Inflammatory macrophage (primary cell): ENCODE results near the gene PFDN2.
A peak's percentile ranks its signal among the peaks of the same experiment; 100 is the strongest.

ENCODE experiments used
- DNase-seq, 2 donors: peaks; one replicate each; pipeline ENCODE4 v3.0.0-alpha.2; 2020 to 2022
- total RNA-seq, 18 experiments: gene quantifications; one replicate each; lab custom pipeline; 2026; ENCODE audit warnings: mixed read lengths in 6 of 18, inconsistent platforms in 2 of 18; lab: John Stamatoyannopoulos, UW

The PFDN2 gene, protein sequence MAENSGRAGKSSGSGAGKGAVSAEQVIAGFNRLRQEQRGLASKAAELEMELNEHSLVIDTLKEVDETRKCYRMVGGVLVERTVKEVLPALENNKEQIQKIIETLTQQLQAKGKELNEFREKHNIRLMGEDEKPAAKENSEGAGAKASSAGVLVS
- 8.1 to 20.9 (median 16.3) reads per million in 18 experiments for total RNA-seq

DNA sequence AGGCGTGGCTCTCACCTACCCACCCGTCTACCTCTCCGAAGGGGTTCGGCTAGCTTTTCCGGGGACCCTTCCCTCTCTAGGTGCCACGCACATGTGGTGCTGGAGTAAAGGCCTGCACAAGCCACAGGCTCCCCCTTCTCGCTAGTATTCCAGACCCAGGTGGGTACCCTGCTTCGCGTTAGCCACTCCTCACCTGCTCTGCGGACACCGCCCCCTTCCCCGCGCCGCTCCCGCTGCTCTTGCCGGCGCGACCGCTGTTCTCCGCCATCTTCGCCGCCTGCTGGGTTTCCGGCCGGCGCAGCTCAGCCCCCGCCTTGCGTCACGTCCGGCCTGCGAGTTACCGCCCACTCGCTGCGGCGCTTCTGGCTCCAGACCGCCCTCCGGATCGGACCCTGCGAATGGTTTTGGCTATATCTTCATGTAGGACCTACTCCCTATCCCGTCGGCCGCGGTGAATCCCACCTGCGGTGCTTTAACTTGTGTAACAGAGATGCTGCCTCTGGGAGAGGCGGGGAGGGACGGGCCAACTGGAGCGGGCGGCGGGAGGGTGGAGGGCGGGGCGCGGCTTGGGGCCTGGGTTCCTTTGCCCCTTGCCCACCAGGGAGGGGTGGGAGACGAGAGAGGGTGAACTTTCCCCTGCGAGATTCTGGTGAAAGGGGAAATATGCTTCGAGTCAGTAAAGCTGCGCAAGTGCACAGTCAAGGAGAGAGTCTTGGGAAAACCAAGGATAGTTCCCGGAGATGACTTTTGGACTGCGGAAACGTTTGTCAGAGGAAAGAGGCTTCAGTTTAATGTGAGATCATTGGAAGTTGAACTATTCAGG lies at the start of gene PFDN2, which contains the start of gene NIT1:
Gene PFDN2, minus strand, starts transcription at position 279 of the 823 bp plus-strand sequence. Its CDS starts 11 bp downstream, at position 268.
Gene NIT1, plus strand, starts transcription at position 347 of the 823 bp plus-strand sequence. Its CDS starts 72 bp downstream, at position 419.
- peak; percentile 79 to 90 for DNase-seq

DNA sequence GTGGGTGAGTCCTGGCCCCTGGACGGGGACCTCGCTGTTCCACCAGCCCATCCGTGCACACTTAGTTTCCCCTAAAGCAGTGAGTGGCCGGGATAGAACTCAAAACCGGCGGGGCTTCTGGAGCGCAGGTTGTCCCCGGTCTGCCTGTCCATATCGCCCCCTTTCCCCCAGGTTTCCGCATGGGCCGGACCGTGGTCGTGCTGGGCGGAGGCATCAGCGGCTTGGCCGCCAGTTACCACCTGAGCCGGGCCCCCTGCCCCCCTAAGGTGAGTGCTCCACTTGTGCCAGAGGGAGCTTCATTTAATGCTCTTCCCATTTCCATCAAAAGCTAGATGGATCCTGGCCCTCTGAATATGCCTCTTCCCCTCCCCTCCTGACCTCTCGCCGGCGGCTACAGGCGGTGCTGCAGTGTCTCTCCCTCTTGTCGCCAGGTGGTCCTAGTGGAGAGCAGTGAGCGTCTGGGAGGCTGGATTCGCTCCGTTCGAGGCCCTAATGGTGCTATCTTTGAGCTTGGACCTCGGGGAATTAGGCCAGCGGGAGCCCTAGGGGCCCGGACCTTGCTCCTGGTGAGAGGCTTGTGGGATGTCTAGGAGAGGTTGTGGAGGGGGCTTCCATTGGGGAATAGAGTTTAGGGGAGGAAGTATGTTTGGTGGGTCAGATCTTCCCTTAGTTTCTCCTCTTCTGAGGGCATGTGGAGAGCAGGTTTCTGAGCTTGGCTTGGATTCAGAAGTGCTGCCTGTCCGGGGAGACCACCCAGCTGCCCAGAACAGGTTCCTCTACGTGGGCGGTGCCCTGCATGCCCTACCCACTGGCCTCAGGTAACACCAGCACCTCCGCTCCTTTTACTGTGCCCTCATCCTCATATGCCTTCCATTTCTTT lies 49.1 kb upstream of the PFDN2 start:
- no peak for DNase-seq

DNA sequence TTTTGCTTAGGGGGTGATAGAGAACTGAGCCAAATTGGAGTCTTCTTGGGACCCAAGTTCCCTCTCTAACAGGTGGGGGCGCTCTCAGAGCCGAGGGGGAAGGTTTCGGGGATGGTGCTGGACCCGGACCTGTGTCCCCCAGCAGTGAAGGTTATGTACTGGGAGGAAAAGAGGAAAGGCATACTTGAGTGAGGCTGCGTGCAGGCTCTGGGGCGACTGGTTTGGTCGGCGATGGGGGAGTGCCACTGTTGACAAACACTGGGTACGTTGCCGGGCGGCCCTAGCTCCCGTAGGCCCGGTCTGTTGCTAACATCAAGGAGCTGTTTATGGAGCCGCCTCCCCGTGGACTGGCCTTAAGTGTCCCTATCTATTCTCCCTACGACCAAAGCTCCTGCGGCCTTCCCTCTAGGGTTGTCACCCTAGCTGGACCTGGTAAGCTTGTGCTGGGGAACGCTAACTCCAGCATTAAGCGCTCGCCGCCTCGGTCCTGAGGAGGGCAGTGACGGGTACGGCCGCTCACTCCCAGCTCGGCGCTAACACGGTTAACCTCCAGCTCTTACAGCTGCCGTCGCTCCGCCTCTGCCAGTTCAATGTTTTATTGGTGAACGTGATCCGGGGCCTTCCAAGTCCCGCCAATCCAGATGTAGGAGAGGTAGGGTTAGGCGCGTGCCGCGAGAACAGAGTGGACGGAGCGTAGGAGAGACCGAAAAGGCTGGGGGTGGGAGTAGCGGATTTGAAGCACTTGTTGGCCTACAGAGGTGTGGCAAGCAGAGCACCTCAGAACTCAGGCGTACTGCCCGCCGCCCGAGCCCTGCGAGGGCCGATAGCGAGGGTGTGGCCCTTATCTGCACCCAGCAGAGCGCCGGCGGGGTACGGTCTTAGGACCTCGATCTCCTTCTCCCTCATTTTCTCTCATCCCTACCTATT lies 48.2 kb upstream of the PFDN2 start, which contains the start of gene PPOX:
Gene PPOX, plus strand, starts transcription at position 685 of the 927 bp plus-strand sequence. CDS start 422 bp downstream, outside the sequence.
- peak; percentile 97 for DNase-seq

DNA sequence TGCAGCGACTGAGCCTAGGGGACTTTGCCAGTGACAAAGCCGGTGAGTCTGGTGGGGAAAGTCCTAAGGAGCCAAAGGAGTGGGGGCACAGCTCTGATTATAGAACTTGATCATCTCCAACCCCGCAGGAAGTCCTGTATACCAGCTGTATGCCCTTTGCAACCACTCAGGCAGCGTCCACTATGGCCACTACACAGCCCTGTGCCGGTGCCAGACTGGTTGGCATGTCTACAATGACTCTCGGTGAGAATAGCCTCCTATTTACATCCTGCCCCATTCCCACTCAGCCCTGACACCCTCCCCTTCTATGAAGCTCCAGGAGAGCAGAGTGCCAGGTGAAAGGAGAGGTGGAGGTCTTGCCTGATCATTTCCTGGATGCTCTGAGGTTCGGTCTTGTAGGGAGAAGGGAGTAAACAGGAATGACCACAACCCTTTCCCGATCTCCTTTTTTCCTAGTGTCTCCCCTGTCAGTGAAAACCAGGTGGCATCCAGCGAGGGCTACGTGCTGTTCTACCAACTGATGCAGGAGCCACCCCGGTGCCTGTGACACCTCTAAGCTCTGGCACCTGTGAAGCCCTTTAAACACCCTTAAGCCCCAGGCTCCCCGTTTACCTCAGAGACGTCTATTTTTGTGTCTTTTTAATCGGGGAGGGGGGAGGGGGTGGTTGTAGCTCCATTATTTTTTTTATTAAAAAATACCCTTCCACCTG lies 47.2 kb upstream of the PFDN2 start:
- DNase-seq = no peak

DNA sequence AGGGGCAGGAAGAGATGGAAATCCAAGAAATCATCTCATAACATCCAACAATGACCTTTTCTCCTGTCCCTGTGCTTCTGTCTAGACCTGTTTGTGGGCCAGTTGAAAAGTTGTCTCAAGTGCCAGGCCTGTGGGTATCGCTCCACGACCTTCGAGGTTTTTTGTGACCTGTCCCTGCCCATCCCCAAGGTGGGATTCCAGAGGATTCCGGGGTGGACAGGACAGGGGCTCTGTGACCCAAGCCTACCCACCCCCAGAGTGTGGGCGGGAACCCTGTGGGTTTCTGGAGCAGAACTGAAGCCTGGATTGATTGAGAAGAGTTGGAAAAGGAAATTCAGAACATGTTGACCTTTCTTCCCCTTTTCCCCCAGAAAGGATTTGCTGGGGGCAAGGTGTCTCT lies 46.0 kb upstream of the PFDN2 start:
- no peak for DNase-seq

DNA sequence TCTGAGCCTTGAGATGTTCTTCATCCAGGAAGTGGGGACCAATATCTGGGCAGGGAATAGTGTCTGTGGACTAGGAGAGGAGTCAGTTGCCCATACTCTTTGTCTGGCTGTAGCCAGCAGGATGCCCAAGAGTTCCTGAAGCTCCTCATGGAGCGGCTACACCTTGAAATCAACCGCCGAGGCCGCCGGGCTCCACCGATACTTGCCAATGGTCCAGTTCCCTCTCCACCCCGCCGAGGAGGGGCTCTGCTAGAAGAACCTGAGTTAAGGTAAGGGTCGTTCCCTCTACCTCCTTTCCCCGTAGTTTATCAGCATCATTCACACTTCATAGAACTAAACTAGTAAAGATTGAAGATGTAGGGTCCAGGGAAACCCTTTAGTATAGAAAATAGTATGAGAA lies 45.0 kb upstream of the PFDN2 start:
- no peak for DNase-seq

DNA sequence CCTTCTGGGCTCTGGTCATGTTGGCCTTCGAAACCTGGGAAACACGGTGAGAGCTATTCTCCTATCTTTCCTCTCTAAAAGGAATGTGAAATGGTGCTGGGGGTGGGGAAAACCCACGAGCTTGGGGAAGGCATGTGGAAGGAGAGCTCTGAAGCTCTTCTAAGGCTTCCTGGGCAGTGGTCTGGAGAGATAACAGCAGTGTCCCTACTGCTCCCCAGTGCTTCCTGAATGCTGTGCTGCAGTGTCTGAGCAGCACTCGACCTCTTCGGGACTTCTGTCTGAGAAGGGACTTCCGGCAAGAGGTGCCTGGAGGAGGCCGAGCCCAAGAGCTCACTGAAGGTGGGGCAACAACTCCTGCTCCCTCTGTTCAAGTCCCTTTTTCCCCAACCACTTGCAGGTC lies 44.2 kb upstream of the PFDN2 start:
- DNase-seq = no peak

DNA sequence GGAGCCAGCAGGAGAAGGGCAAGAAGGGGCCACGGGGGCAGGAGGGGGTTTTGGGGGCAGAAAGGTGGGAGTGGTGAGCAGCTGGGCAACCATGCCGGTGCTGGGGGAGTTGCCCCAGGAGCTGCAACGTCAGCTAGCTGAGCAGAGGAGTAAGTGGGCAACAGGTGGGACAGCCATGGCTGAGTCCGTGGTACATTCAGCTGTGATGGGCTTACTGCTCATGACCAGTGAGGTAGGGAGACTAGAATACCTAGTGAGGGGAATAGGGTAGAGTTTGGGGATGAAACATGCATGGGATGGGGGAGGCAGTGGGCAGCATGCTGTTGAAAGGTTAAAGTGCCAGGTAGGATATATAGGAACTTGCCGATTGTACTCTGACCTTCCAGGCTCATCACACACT lies 43.8 kb upstream of the PFDN2 start:
- no peak for DNase-seq

DNA sequence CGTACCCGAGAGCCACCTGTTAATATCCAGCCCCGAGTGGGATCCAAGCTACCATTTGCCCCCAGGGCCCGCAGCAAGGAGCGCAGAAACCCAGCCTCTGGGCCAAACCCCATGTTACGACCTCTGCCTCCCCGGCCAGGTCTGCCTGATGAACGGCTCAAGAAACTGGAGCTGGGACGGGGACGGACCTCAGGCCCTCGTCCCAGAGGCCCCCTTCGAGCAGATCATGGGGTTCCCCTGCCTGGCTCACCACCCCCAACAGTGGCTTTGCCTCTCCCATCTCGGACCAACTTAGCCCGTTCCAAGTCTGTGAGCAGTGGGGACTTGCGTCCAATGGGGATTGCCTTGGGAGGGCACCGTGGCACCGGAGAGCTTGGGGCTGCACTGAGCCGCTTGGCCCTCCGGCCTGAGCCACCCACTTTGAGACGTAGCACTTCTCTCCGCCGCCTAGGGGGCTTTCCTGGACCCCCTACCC lies 42.9 kb upstream of the PFDN2 start:
- DNase-seq = no peak

DNA sequence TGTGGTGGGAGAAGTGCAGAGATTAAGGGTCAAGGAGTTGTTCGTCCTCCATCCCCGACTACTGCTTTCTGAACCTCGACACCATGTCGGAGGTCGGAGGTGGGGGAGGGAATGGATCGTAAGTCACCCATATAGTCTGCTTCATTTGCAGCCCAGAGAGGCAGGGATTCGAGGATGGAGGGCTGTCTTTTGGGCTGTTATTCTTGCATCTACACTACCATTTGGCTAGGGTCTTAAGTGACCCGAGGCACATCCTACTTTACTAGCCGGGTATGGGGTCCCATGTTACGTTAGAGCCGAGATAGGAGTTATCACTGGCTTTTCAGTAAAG lies 42.0 kb upstream of the PFDN2 start:
- no peak for DNase-seq

DNA sequence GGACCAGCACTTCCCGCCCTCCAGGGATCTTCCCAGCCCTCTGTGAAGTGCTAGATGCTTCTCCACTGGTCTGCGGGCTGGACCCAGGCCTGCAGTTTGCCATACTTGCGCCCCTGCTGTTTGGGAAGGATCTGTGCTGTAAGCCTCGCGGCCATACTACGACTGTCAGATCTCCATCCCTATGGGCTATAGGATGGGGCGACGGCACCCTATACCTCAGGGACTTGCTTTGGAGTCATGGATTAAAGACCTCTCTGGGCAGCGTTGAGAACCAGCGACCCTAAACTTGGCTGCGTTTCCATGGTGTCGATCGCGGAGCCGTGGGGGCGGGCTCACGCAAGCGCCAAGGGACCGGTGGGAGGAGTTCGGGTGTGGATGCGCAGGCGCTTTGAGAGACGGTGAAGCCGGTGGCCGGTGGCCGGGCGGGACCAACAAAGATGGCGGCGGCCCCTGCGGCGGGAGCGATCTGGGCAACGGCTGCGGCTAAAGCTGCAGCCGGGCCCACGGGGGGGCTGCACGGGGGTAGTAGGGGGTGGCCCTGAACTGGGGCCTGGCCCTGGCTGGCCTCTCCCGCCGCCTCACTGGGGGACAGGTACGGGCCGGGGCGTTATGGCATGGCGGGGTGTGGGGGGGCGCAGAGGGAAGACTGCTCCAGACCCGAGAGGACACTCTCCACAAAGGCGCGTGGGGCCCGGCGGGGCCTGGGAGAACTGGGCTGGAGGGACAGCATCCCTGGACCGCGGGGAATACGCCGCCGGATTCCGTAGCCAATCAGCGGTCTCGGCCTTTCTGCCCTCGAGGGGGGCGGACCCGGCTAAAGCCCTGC lies 41.5 kb upstream of the PFDN2 start, which contains the start of gene USP21:
Gene USP21, plus strand, starts transcription at position 414 of the 826 bp plus-strand sequence. CDS start 1,141 bp downstream, outside the sequence.
- peak; percentile 86 to 92 for DNase-seq

DNA sequence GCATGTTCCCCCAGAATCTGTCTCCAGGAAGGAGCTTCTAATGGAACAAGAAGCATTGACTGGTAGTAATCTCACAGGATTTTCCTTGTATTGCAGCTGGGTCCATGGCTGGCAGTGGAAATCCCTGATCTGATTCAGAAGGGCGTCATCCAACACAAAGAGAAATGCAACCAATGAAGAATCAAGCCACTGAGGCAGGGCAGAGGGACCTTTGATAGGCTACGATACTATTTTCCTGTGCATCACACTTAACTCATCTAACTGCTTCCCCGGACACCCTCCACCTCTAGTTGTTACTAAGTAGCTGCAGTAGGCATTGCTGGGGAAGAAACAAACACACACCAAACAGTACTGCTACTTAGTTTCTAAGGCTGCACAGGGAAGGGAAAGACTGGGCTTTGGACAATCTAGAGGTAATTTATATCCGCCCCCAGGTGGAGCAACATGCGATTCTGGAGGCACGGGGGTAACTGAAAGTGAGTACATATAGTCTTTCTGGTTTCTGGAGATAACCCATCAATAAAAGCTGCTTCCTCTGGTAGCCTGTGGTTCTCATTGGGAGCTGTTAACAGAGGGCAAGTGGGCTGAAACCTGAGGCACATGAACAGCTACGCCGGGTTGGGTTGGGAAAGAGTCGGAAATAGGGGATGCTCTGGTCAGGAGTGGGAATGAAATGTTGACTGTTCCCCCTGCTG lies 40.6 kb upstream of the PFDN2 start:
- DNase-seq = no peak

DNA sequence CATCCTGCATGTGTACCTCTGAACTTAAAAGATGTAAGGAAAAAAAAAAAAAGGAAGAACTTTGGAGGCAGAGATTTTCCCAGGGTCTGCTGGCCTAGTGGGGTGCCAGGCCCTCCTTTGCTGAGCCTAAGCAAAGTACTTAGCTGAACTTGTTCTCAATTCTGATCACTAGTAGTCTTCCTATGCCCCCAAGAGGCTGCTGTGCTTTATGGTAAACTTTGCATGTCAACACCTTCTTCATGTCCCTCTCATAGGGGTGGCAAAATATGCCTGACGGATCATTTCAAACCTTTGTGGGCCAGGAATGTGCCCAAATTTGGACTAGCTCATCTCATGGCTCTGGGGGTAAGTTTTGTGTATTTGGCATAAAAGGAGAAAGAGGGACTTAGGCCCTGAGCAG lies 40.0 kb upstream of the PFDN2 start:
- no peak for DNase-seq

DNA sequence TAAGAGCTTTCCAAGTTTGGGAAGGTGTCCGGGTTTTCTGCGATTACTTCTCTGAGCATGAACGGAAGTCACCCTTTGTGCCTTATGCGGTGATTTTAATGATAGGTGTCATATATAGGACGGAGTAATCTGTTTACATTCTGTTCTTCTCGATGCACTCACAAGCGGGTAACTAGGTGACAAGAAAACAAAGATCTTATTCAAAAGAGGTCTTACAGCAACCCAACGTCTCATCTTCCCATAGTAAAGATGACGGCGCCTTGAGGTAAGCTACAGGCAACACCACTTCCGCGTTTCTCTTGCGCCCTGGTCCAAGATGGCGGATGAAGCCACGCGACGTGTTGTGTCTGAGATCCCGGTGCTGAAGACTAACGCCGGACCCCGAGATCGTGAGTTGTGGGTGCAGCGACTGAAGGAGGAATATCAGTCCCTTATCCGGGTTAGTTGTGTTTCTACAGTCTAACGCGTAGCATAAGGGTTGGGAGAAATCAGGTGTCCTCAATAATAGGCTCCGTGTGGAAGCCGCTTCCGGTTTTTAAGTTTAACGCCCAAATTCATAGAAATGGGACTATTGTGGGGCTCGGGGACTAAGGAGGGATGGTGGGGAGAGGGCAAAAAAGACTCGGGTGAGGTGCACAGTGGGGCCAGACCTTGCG lies 36.0 kb upstream of the PFDN2 start, which contains the start of gene UFC1:
Gene UFC1, plus strand, starts transcription at position 297 of the 656 bp plus-strand sequence. Its CDS starts 20 bp downstream, at position 317.
- peak; percentile 85 to 90 for DNase-seq

DNA sequence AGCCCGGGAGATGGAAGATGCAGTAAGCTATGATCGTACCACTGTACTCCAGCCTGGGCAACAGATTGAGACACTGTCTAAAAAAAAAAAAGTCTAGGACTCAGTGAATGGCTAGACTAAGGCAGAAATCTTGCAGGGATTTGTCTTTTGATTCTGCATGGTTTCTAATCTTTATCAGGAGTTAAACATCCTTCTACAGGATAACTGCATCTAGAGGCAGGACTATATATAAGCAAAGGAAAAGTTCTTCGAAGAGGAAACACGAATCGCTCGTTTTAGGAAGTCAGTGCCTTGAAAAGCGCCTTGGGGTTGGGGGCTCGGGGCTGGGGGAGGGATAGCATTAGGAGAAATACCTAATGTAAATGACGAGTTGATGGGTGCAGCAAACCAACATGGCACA lies 35.3 kb upstream of the PFDN2 start:
- DNase-seq = no peak

DNA sequence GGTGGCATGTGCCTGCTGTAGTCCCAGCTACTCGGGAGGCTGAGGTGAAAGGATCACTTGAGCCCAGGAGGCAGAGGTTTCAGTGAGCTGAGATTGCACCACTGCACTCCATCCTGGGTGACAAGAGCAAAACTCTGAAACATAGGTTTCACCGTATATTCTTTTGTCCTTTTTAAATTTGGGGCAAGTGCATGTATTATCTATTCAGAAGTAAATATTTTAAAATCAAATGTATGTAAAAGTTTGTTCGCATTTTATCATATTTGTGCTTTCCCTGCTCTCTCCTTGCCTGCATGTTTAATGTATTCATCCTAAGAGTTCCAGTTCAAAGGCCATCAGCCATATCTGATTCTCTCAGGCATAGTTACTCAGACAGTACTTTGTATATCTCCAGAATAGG lies 28.0 kb upstream of the PFDN2 start:
- no peak for DNase-seq

DNA sequence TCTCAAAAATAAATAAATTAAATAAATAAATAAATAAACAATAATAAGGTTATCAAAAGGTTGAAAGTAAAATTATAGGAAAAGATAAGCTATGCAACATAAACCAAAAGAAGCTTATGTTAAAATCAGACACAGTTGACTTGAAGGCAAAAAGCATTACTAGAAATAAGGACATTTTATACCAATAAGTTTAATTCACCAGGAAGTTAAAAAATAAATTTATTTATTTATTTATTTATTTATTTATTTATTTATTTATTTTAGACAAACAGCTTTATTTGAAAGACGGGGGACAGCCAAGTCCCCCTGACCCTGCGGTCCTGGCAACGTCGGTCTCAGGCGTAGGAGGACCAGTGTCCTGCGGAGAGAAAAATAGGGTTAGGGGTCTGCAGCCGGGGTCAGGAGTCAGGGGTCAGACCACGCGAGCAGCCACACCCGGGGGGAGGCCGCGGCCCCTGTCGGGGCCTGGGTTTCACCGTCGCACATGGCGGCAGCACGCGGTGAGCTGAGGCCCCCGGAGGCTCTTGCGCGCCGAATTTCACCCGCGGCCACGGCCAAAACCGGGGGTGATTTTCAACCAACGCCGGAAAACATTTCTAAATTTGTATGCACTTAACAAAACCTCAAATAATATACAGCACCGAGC lies 23.0 kb upstream of the PFDN2 start:
- no peak for DNase-seq

DNA sequence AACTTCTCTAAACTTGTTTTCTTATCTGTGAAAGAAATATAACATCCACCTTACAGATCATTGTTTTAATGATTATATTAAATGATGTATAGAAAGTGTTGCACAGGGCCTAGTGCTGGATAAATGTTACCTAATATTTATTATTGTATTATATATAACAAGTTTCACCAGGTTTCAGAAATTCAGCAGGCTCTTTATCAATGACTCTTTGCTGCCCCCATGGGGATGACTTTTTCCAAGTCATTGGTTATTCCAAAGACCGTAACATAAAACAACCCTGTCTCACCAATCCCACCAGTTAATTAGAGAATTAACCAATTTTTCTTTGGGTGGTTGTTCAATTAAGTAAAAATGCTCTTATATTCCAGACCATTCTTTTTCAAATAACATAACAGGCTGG lies 21.9 kb upstream of the PFDN2 start:
- DNase-seq = peak; percentile 66 to 77
